Liver (tissue), 9 donors: ENCODE results near the gene SLC16A5. TPM values are rescaled to one million over a fixed set of nuclear protein-coding genes. Genes with fewer than 3 reads are reported as not detected.
"Not testable (repeated sequence)": the region's sequence is repeated elsewhere in the genome, so short reads cannot be mapped to it uniquely, and the experiment has no call there.

Experiments
- DNase-seq: peaks from one replicate; pipeline ENCODE4 v3.0.0-alpha.2; 2017; ENCODE audit warnings: low spot score
- H3K27ac ChIP-seq, 2 donors: one replicate each; pipeline ENCODE4 v1.7.0; 2013; ENCODE audit warnings: inconsistent platforms in 2 of 2, low read length in 2 of 2, control low read depth in 1 of 2, low read depth in 1 of 2, mild to moderate bottlenecking in 1 of 2
- H3K27me3 ChIP-seq, 4 donors: one replicate each; pipeline versions ENCODE4 v1.6.1 to v1.7.0; 2013; ENCODE audit warnings: low read length in 3 of 4, inconsistent platforms in 1 of 4, mild to moderate bottlenecking in 1 of 4, moderate library complexity in 1 of 4; ENCODE audit not compliant: control insufficient read depth in 4 of 4, insufficient read depth in 4 of 4
- H3K36me3 ChIP-seq, 4 donors: one replicate each; pipeline versions ENCODE4 v1.6.1 to v1.7.0; 2013; ENCODE audit warnings: low read length in 3 of 4, mild to moderate bottlenecking in 3 of 4, low read depth in 1 of 4, moderate library complexity in 1 of 4; ENCODE audit not compliant: control insufficient read depth in 4 of 4, insufficient read depth in 3 of 4
- H3K4me1 ChIP-seq, 4 donors: one replicate each; pipeline versions ENCODE4 v1.6.1 to v1.7.0; 2013; ENCODE audit warnings: low read length in 3 of 4, mild to moderate bottlenecking in 3 of 4, moderate library complexity in 1 of 4; ENCODE audit not compliant: control insufficient read depth in 4 of 4, insufficient read depth in 4 of 4
- H3K4me3 ChIP-seq, 3 donors: one replicate each; pipeline versions ENCODE4 v1.6.1 to v1.7.0; 2013; ENCODE audit warnings: low read length in 3 of 3, control low read depth in 1 of 3, low read depth in 1 of 3, mild to moderate bottlenecking in 1 of 3
- H3K9ac ChIP-seq, 2 donors: one replicate each; pipeline ENCODE4 v1.7.0; 2013; ENCODE audit warnings: low read length in 2 of 2, mild to moderate bottlenecking in 2 of 2, moderate library complexity in 2 of 2, control low read depth in 1 of 2, low read depth in 1 of 2
- H3K9me3 ChIP-seq, 4 donors: one replicate each; pipeline versions ENCODE4 v1.6.1 to v1.7.0; 2013; ENCODE audit warnings: low read length in 3 of 4; ENCODE audit not compliant: control insufficient read depth in 4 of 4
- ATF3 ChIP-seq: IDR thresholded peaks from 2 replicates; pipeline ENCODE4 v1.6.1; 2016; ENCODE audit warnings: antibody characterized with exemption
- CTCF ChIP-seq: fragments of 150-350 bp; IDR thresholded peaks from 2 replicates; pipeline ENCODE4 v1.5.1; 2017; ENCODE audit warnings: improper control_type of control experiment, low read depth, low read length; ENCODE audit not compliant: missing input control
- EGR1 ChIP-seq, 2 donors: IDR thresholded peaks; 2 replicates each; pipeline ENCODE4 v1.6.1; 2016 to 2018; ENCODE audit warnings: antibody characterized with exemption in 2 of 2, low read depth in 2 of 2
- FOXA1 ChIP-seq: IDR thresholded peaks from 2 replicates; pipeline ENCODE4 v1.6.1; 2016; ENCODE audit warnings: antibody characterized with exemption
- FOXA2 ChIP-seq: IDR thresholded peaks from 2 replicates; pipeline ENCODE4 v1.6.1; 2016; ENCODE audit warnings: antibody characterized with exemption
- GABPA ChIP-seq, 2 donors: IDR thresholded peaks in 1 of 2; conservative IDR thresholded peaks in 1 of 2; 2 replicates each; pipeline ENCODE4 v1.6.1; 2016; ENCODE audit warnings: antibody characterized with exemption in 2 of 2, mild to moderate bottlenecking in 1 of 2, moderate library complexity in 1 of 2
- HNF4A ChIP-seq, 2 donors: conservative IDR thresholded peaks; 2 replicates each; pipeline ENCODE4 v1.6.1; 2016; ENCODE audit warnings: antibody characterized with exemption in 2 of 2, mild to moderate bottlenecking in 2 of 2
- HNF4G ChIP-seq: IDR thresholded peaks from 2 replicates; pipeline ENCODE4 v1.6.1; 2016; ENCODE audit warnings: antibody characterized with exemption
- JUND ChIP-seq, 2 donors: IDR thresholded peaks; 2 replicates each; pipeline ENCODE4 v1.6.1; 2016; ENCODE audit warnings: antibody characterized with exemption in 2 of 2
- NR2F2 ChIP-seq: IDR thresholded peaks from 2 replicates; pipeline ENCODE4 v1.6.1; 2016; ENCODE audit warnings: antibody characterized with exemption
- RAD21 ChIP-seq, 2 donors: IDR thresholded peaks; 2 replicates each; pipeline ENCODE4 v1.6.1; 2016; ENCODE audit warnings: antibody characterized with exemption in 2 of 2, mild to moderate bottlenecking in 2 of 2
- REST ChIP-seq: IDR thresholded peaks from 2 replicates; pipeline ENCODE4 v1.6.1; 2016; ENCODE audit warnings: antibody characterized with exemption, mild to moderate bottlenecking
- RXRA ChIP-seq, 2 donors: IDR thresholded peaks; 2 replicates each; pipeline ENCODE4 v1.6.1; 2017 to 2018; ENCODE audit warnings: antibody characterized with exemption in 2 of 2, mild to moderate bottlenecking in 1 of 2
- SP1 ChIP-seq: IDR thresholded peaks from 2 replicates; pipeline ENCODE4 v1.6.1; 2018; ENCODE audit warnings: antibody characterized with exemption, mild to moderate bottlenecking
- TAF1 ChIP-seq: conservative IDR thresholded peaks from 2 replicates; pipeline ENCODE4 v1.6.1; 2016; ENCODE audit warnings: antibody characterized with exemption, mild to moderate bottlenecking
- YY1 ChIP-seq: IDR thresholded peaks from 2 replicates; pipeline ENCODE4 v1.6.1; 2016; ENCODE audit warnings: antibody characterized with exemption, mild to moderate bottlenecking
- WGBS: extraction: QIAGEN DNeasy Blood & Tissue Kit; methylation state at CpG from one replicate; pipeline ENCODE4 v1.1.7; 2013; 5-methylcytosine and 5-hydroxymethylcytosine counted together
- polyA plus RNA-seq, 2 donors: library from polyadenylated mRNA; stranded (reverse) in 1 of 2; unstranded in 1 of 2; fragments of 200-250 nt in 1 of 2; fragments of >200 nt in 1 of 2; fragmentation: Nextera tagmentation in 1 of 2; extraction: Ambion mirVana in 1 of 2; gene quantifications; one replicate each; pipeline versions ENCODE4 v1.2.1 to v1.2.3, GENCODE V29; 2013 to 2015
- total RNA-seq, 2 donors: library from RNA; depleted of rRNA; stranded (reverse); fragments of >200 nt; gene quantifications; one replicate each; pipeline ENCODE4 v1.2.3, GENCODE V29; 2014
- TF ChIP-seq, protein P1 (sequence below): IDR thresholded peaks from 2 replicates; pipeline ENCODE4 v1.6.1; 2016; ENCODE audit warnings: antibody characterized with exemption
- TF ChIP-seq, protein P2 (sequence below): IDR thresholded peaks from 2 replicates; pipeline ENCODE4 v1.6.1; 2016; ENCODE audit warnings: antibody characterized with exemption
- donor health status: healthy.
- donor health status: healthy.
- donor health status: healthy.
- donor health status: healthy.
- donor health status: healthy.

SLC16A5 gene
- total and polyA plus RNA-seq, 4 donors, result 1.0 to 4.5 (median 2.6) TPM

DNA sequence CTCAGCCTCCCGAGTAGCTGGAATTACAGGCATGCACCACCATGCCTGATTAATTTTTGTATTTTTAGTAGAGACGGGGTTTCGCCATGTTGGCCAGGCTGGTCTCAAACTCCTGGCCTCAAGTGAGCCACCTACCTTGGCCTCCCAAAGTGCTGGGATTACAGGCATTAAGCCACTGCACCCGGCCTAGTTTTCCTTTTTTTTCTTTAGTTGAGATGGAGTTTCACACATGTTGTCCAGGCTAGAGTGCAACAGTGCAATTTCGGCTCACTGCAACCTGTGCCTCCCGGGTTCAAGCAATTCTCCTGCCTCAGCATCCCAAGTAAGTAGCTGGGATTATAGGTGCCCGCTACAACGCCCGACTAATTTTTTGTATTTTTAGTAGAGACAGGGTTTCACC is 50.0 kb downstream of the SLC16A5 start:
- H3K9ac ChIP-seq, DNase-seq, H3K4me1 ChIP-seq, H3K27me3 ChIP-seq, H3K9me3 ChIP-seq, H3K4me3 ChIP-seq, H3K36me3 ChIP-seq, H3K27ac ChIP-seq: not testable (repeated sequence)
- 97% methylated on average over 9 of the region's 9 CpGs for WGBS

DNA sequence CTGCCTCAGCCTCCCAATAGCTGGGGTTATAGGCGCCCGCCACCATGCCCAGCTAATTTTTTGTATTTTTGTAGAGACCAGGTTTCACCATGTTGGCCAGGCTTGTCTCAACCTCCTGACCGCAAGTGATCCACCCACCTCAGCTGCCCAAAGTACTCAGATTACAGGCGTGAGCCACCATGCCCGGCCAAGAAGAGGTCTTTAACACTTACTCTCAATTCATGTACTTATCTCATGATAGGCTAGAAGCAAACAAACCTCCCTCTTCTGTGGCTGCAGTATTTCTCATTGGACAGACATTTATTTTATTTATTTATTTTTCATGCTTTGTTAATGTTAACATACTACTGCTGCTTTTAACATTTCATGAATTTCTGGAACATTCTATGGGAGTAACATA is 50.8 kb downstream of the SLC16A5 start:
- no peak for DNase-seq
- Histone ChIP-seq H3K9me3 (no peaks in the 10 kb centered on the region), H3K36me3 (peaks cover 0 to 7% (median under 1%) of the 10 kb centered on the region in 4 donors), H3K27ac (no peak overlapping the region), H3K9ac (no peak overlapping the region), H3K4me1 (no peaks in the 10 kb centered on the region), H3K27me3 (no peaks in the 10 kb centered on the region), H3K4me3 (no peak overlapping the region)
- no peak for TF ChIP-seq EGR1 (IDR thresholded peaks at IDR 0.05; ENCODE audit: low read depth in 2 of 2)
- TF ChIP-seq JUND (IDR thresholded peaks at IDR 0.05), result no peak
- TF ChIP-seq YY1, result no peak
- TF ChIP-seq, protein P1, sequence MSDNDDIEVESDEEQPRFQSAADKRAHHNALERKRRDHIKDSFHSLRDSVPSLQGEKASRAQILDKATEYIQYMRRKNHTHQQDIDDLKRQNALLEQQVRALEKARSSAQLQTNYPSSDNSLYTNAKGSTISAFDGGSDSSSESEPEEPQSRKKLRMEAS, result no peak
- no peak for TF ChIP-seq FOXA2
- no peak for TF ChIP-seq HNF4A (conservative IDR thresholded peaks at IDR 0.05)
- no peak for TF ChIP-seq GABPA (IDR thresholded peaks at IDR 0.05 in 1 of 2, conservative IDR thresholded peaks at IDR 0.05 in 1 of 2)
- no peak for TF ChIP-seq TAF1
- TF ChIP-seq, protein P2, sequence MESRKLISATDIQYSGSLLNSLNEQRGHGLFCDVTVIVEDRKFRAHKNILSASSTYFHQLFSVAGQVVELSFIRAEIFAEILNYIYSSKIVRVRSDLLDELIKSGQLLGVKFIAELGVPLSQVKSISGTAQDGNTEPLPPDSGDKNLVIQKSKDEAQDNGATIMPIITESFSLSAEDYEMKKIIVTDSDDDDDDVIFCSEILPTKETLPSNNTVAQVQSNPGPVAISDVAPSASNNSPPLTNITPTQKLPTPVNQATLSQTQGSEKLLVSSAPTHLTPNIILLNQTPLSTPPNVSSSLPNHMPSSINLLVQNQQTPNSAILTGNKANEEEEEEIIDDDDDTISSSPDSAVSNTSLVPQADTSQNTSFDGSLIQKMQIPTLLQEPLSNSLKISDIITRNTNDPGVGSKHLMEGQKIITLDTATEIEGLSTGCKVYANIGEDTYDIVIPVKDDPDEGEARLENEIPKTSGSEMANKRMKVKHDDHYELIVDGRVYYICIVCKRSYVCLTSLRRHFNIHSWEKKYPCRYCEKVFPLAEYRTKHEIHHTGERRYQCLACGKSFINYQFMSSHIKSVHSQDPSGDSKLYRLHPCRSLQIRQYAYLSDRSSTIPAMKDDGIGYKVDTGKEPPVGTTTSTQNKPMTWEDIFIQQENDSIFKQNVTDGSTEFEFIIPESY, result no peak
- TF ChIP-seq NR2F2, result no peak
- TF ChIP-seq CTCF, result no peak
- TF ChIP-seq HNF4G, result no peak
- no peak for TF ChIP-seq ATF3
- TF ChIP-seq RAD21 (IDR thresholded peaks at IDR 0.05), result no peak
- TF ChIP-seq REST, result no peak
- TF ChIP-seq RXRA (IDR thresholded peaks at IDR 0.05), result no peak
- TF ChIP-seq SP1, result no peak
- TF ChIP-seq FOXA1, result no peak
- 97% methylated on average over 5 of the region's 5 CpGs for whole genome bisulfite sequencing
